K562 treated with DMSO at 1 percent for 12 hours (cell line): ENCODE data around the gene OBSL1. TPM values are rescaled to one million over a fixed set of nuclear protein-coding genes. Genes with fewer than 3 reads are reported as not detected.

Experiments used
- total RNA-seq: library from RNA; unstranded; fragments of 300-600 nt; gene quantifications from 2 replicates; pipeline ENCODE4 v1.2.3, GENCODE V29; 2022; ENCODE audit not compliant: insufficient read depth

Gene OBSL1
- 29.2 and 37.7 TPM in 2 replicates for total RNA-seq

GRCh38 chr2:219571311-219572236 is at the start of gene OBSL1:
OBSL1 (minus strand) TSS chr2:219571539; CDS start chr2:219571232, 307 bp downstream.

GRCh38 chr2:219597552-219598307 is 26.4 kb upstream of the OBSL1 start, which contains the start of gene STK11IP:
STK11IP (plus strand) TSS chr2:219597857; CDS start chr2:219598120, 263 bp downstream.

GRCh38 chr2:219572237-219573001 is 1.1 kb upstream of the OBSL1 start, which contains the start of gene INHA:
INHA (plus strand) TSS chr2:219572310; CDS start chr2:219572375, 65 bp downstream.

GRCh38 chr2:219543596-219544358 is 27.6 kb downstream of the OBSL1 start, which contains the start of the genes CHPF and TMEM198:
CHPF (minus strand) TSS chr2:219543809; CDS start chr2:219543538, 271 bp downstream.
TMEM198 (plus strand) TSS chr2:219544028; CDS start chr2:219544728, 700 bp downstream.

GRCh38 chr2:219514196-219514761 is 57.1 kb downstream of the OBSL1 start, which contains the start of gene ASIC4:
ASIC4 (plus strand) TSS chr2:219514482; CDS start chr2:219514725, 243 bp downstream.

Other genes starting within 250 kb of the OBSL1 start
- gene RESP18, start 238.8 kb downstream of the OBSL1 start, total RNA-seq: not detected in 2 replicates
- gene DNPEP, start 183.6 kb downstream of the OBSL1 start, total RNA-seq: 51.2 and 77.3 TPM in 2 replicates
- gene DES, start 153.2 kb downstream of the OBSL1 start, total RNA-seq: 15.2 and 15.7 TPM in 2 replicates
- 7.1 and 13.8 TPM in 2 replicates for gene SPEG, start 136.7 kb downstream of the OBSL1 start, total RNA-seq
- 112 and 128 TPM in 2 replicates for gene GMPPA, start 72.6 kb downstream of the OBSL1 start, total RNA-seq
- gene ASIC4, start 57.1 kb downstream of the OBSL1 start, total RNA-seq: 4.0 and 7.0 TPM in 2 replicates
- gene CHPF, start 27.7 kb downstream of the OBSL1 start, total RNA-seq: 66.8 and 74.6 TPM in 2 replicates
- 1.2 and 1.5 TPM in 2 replicates for gene TMEM198, start 27.5 kb downstream of the OBSL1 start, total RNA-seq
- 4.3 and 5.6 TPM in 2 replicates for gene INHA, start 771 bp upstream of the OBSL1 start, total RNA-seq
- 6.1 and 8.7 TPM in 2 replicates for gene STK11IP, start 26.3 kb upstream of the OBSL1 start, total RNA-seq
- not detected in 2 replicates for gene SLC4A3, start 56.1 kb upstream of the OBSL1 start, total RNA-seq